Lung (tissue), 12 donors: Measurements from ENCODE around the gene MCM5. TPM values are rescaled to one million over a fixed set of nuclear protein-coding genes. Genes with fewer than 3 reads are reported as not detected.

Source experiments
- ATAC-seq: fragments of 200-7000 bp; cut with Tn5 transposase; one replicate; pipeline ENCODE4 v1.9.1; 2020; ENCODE audit warnings: moderate number of reproducible peaks; ENCODE audit not compliant: insufficient read depth, low FRiP score
- DNase-seq, 3 donors: peaks; one replicate each; pipeline ENCODE4 v3.0.0-alpha.2; 2013 to 2017
- H3K27ac ChIP-seq, 2 donors: one replicate each; pipeline ENCODE4 v1.5.1; 2013; ENCODE audit warnings: mild to moderate bottlenecking in 2 of 2, moderate library complexity in 2 of 2, control low read depth in 1 of 2, inconsistent platforms in 1 of 2, low read depth in 1 of 2, low read length in 1 of 2
- H3K27me3 ChIP-seq, 3 donors: one replicate each; pipeline ENCODE4 v1.5.1; 2013; ENCODE audit warnings: low read length in 2 of 3; ENCODE audit not compliant: control insufficient read depth in 3 of 3, insufficient read depth in 3 of 3
- H3K36me3 ChIP-seq, 4 donors: one replicate each; pipeline ENCODE4 v1.5.1; 2013; ENCODE audit warnings: low read length in 4 of 4, mild to moderate bottlenecking in 1 of 4, moderate library complexity in 1 of 4; ENCODE audit not compliant: control insufficient read depth in 4 of 4, insufficient read depth in 4 of 4
- H3K4me1 ChIP-seq, 5 donors: one replicate each; pipeline ENCODE4 v1.5.1; 2013; ENCODE audit warnings: low read length in 5 of 5, mild to moderate bottlenecking in 2 of 5, moderate library complexity in 1 of 5; ENCODE audit not compliant: control insufficient read depth in 5 of 5, insufficient read depth in 5 of 5
- H3K4me3 ChIP-seq: one replicate; pipeline ENCODE4 v1.5.1; 2013; ENCODE audit warnings: mild to moderate bottlenecking, control low read depth, moderate library complexity
- H3K9ac ChIP-seq, 2 donors: one replicate each; pipeline ENCODE4 v1.5.1; 2013; ENCODE audit warnings: low read length in 2 of 2, control low read depth in 1 of 2; ENCODE audit not compliant: insufficient read depth in 1 of 2
- H3K9me3 ChIP-seq, 4 donors: one replicate each; pipeline ENCODE4 v1.5.1; 2013; ENCODE audit warnings: low read length in 3 of 4, mild to moderate bottlenecking in 1 of 4, moderate library complexity in 1 of 4; ENCODE audit not compliant: control insufficient read depth in 4 of 4, insufficient read depth in 3 of 4
- WGBS, 2 donors: extraction: QIAGEN DNeasy Blood & Tissue Kit; methylation state at CpG; one replicate each; pipeline ENCODE4 v1.1.7; 2013; 5-methylcytosine and 5-hydroxymethylcytosine counted together
- polyA plus RNA-seq, 2 donors: library from polyadenylated mRNA; stranded (reverse); fragments of 200-250 nt; gene quantifications; one replicate each; pipeline ENCODE4 v1.2.1, GENCODE V29; 2013
- total RNA-seq, 2 donors: library from RNA; depleted of rRNA in 1 of 2; stranded (reverse); fragments of >200 nt in 1 of 2; gene quantifications; one replicate each; pipeline ENCODE4 v1.2.1, GENCODE V29; 2014 to 2021
- TF ChIP-seq, protein P1 (sequence below): IDR thresholded peaks from 2 replicates; pipeline ENCODE4 v1.5.1; 2012; ENCODE audit warnings: mild to moderate bottlenecking; ENCODE audit errors: control extremely low read depth, extremely low read depth
- donor health status: control.
- donor health status: control.
- donor health status: Bipolar disorder and iron deficiency.
- donor health status: healthy.
- donor health status: DM: yes; HTN: yes; CAD: no.

MCM5 gene
- total and polyA plus RNA-seq, 4 donors, result 17.6 to 43.1 (median 25.9) TPM

DNA sequence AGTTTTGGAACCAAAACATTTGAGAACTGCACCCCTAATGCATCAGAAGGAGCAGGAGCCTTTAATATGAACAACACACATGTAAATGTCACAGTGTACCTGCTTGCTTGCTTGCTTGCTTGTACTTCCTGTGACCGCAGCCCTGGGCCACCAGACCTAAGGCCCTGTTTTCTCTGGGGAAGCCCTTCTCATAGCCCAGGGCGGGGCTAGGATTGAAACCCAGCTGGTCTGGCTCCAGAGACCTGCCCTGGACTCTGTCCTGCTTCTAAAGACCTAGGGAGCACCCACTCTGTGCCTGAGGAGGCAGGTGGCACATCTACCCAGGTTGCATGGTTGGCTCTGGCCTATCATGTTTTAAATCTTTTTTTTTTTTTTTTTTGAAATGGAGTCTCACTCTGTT, 7.6 kb upstream of the MCM5 start:
- ATAC-seq, result no peak
- Histone ChIP-seq H3K36me3 (peaks cover 0 to 25% (median 0%) of the 10 kb centered on the region in 4 donors), H3K4me1 (peaks cover 0 to under 1% (median 0%) of the 10 kb centered on the region in 5 donors), H3K9me3 (no peaks in the 10 kb centered on the region), H3K4me3 (no peak overlapping the region), H3K9ac (no peak overlapping the region), H3K27me3 (no peaks in the 10 kb centered on the region), H3K27ac (no peak overlapping the region)
- DNase-seq, result no peak
- TF ChIP-seq, protein P1, sequence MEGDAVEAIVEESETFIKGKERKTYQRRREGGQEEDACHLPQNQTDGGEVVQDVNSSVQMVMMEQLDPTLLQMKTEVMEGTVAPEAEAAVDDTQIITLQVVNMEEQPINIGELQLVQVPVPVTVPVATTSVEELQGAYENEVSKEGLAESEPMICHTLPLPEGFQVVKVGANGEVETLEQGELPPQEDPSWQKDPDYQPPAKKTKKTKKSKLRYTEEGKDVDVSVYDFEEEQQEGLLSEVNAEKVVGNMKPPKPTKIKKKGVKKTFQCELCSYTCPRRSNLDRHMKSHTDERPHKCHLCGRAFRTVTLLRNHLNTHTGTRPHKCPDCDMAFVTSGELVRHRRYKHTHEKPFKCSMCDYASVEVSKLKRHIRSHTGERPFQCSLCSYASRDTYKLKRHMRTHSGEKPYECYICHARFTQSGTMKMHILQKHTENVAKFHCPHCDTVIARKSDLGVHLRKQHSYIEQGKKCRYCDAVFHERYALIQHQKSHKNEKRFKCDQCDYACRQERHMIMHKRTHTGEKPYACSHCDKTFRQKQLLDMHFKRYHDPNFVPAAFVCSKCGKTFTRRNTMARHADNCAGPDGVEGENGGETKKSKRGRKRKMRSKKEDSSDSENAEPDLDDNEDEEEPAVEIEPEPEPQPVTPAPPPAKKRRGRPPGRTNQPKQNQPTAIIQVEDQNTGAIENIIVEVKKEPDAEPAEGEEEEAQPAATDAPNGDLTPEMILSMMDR, result no peak
- 84 to 92% methylated on average over 2 of the region's 2 CpGs for WGBS, 2 donors

DNA sequence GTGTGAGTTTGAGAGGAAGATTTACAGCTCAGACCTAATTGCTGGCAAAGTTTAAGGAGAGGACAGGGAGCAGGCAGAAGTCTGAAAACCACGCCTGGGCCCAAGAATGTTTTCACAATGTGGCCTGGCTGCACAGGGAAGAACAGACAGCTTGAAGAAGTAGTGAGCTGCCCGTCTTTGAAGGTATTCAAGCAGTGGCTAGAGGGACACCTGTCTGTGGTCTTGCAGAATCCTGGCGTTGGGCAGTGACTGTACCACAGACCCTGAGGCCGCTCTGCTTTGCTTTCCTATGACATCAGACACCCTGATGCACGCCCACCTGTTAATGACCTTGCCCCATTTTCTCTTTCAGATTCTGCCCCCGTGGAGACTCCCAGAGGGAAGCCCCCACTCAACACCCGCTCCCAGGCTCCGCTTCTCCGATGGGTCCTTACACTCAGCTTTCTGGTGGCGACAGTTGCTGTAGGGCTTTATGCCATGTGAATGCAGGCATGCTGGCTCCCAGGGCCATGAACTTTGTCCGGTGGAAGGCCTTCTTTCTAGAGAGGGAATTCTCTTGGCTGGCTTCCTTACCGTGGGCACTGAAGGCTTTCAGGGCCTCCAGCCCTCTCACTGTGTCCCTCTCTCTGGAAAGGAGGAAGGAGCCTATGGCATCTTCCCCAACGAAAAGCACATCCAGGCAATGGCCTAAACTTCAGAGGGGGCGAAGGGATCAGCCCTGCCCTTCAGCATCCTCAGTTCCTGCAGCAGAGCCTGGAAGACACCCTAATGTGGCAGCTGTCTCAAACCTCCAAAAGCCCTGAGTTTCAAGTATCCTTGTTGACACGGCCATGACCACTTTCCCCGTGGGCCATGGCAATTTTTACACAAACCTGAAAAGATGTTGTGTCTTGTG, 6.6 kb upstream of the MCM5 start:
- DNase-seq (no peak), ATAC-seq (no peak)
- H3K4me1 ChIP-seq, result peaks cover 0 to 5% (median 0%) of the 10 kb centered on the region in 5 donors
- H3K36me3 ChIP-seq, result peaks cover 0 to 20% (median 0%) of the 10 kb centered on the region in 4 donors
- H3K9me3 ChIP-seq, result no peaks in the 10 kb centered on the region
- TF ChIP-seq, protein P1, result no peak
- no peaks in the 10 kb centered on the region for H3K27me3 ChIP-seq
- H3K27ac ChIP-seq, result no peak overlapping the region
- no peak overlapping the region for H3K9ac ChIP-seq
- no peak overlapping the region for H3K4me3 ChIP-seq
- 89 to 91% methylated on average over 16 of the region's 16 CpGs for WGBS, 2 donors

DNA sequence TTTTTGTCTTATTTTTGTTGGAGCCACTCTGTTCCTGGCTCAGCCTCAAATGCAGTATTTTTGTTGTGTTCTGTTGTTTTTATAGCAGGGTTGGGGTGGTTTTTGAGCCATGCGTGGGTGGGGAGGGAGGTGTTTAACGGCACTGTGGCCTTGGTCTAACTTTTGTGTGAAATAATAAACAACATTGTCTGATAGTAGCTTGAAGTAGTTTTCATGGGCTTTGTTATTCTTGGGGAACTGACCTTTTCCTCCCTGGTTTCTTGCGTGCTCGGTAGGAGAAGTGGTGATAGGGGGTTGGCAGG, 6.0 kb upstream of the MCM5 start:
- Histone ChIP-seq H3K9me3 (no peaks in the 10 kb centered on the region), H3K27ac (no peak overlapping the region), H3K36me3 (peaks cover 0 to 20% (median 0%) of the 10 kb centered on the region in 4 donors), H3K27me3 (no peaks in the 10 kb centered on the region), H3K9ac (no peak overlapping the region), H3K4me1 (peaks cover 0 to 5% (median 0%) of the 10 kb centered on the region in 5 donors), H3K4me3 (no peak overlapping the region)
- no peak for DNase-seq
- TF ChIP-seq, protein P1, result no peak
- 58 to 67% methylated on average over 4 of the region's 4 CpGs for WGBS, 2 donors
- ATAC-seq, result no peak
